GM15510 (cell line): ENCODE measurements around the gene KRTAP12-3.
"Not testable (repeated sequence)": the region's sequence is repeated elsewhere in the genome, so short reads cannot be mapped to it uniquely, and the experiment has no call there.

ENCODE experiments used
- POLR2A ChIP-seq: IDR thresholded peaks from 3 replicates; pipeline ENCODE4 v1.6.1; 2011; ENCODE audit warnings: borderline replicate concordance; ENCODE audit not compliant: insufficient read length; ENCODE audit errors: extremely low read depth

The KRTAP12-3 gene

GRCh38 chr21:44646366-44647221 is 11.1 kb upstream of the KRTAP12-3 start, which contains the start of gene KRTAP10-11:
Gene KRTAP10-11, plus strand, starts transcription at chr21:44646414. Its CDS starts 45 bp downstream, at chr21:44646459.
- not testable (repeated sequence) for TF ChIP-seq POLR2A

GRCh38 chr21:44647222-44647552 is 10.5 kb upstream of the KRTAP12-3 start:
- no peak for TF ChIP-seq POLR2A

- TF ChIP-seq POLR2A, result no peak
Measured at GRCh38 chr21:44648557-44649311, 9.0 kb upstream of the KRTAP12-3 start.

- no peak for TF ChIP-seq POLR2A
Measured at GRCh38 chr21:44649521-44650100, 8.1 kb upstream of the KRTAP12-3 start.

- no peak for TF ChIP-seq POLR2A
Measured at GRCh38 chr21:44650265-44650972, 7.3 kb upstream of the KRTAP12-3 start.

- TF ChIP-seq POLR2A, result no peak
Measured at GRCh38 chr21:44650973-44651675, 6.6 kb upstream of the KRTAP12-3 start.

- no peak for TF ChIP-seq POLR2A
Measured at GRCh38 chr21:44653123-44653522, 4.6 kb upstream of the KRTAP12-3 start.

GRCh38 chr21:44653656-44654575 is 3.8 kb upstream of the KRTAP12-3 start:
- TF ChIP-seq POLR2A, result no peak

- no peak for TF ChIP-seq POLR2A
Measured at GRCh38 chr21:44654576-44655175, 3.1 kb upstream of the KRTAP12-3 start, which contains the start of gene KRTAP12-4. Gene KRTAP12-4, minus strand, starts transcription at chr21:44654659. Its CDS starts 45 bp downstream, at chr21:44654614.

- no peak for TF ChIP-seq POLR2A
Measured at GRCh38 chr21:44656868-44657267, 864 bp upstream of the KRTAP12-3 start.

GRCh38 chr21:44658541-44658910 is 794 bp downstream of the KRTAP12-3 start:
- no peak for TF ChIP-seq POLR2A

- no peak for TF ChIP-seq POLR2A
Measured at GRCh38 chr21:44658913-44659595, 1.3 kb downstream of the KRTAP12-3 start.
